ENCODE measurements around the gene AGPAT2.

DNA sequence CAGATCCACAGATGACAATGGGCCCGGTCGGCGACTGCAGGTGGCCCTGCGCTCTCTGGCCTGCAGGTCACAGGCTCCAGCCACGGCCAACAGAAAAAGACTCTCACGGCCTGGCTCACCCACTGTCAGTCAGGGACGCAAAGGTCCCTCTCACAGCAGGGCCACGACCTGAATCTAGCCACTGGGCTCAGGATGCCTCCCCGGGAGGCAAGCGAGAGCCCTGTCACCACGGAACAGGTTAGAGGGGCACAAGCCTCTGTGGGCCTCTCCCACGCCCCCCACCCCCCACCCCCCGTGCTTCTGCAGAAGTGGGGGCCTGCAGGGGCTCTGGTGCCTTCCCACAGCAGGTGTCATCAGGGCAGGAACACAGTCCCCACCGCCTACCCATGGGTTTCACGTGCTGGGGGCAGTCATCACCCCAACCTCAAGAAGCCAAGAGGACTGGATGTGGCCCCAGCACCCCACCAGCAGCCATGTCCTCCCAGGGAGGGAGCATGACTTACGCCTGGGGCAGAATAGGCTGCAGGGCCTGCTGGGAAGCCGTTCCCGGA lies 41.8 kb downstream of the AGPAT2 start:
- TF ChIP-seq, protein P1, sequence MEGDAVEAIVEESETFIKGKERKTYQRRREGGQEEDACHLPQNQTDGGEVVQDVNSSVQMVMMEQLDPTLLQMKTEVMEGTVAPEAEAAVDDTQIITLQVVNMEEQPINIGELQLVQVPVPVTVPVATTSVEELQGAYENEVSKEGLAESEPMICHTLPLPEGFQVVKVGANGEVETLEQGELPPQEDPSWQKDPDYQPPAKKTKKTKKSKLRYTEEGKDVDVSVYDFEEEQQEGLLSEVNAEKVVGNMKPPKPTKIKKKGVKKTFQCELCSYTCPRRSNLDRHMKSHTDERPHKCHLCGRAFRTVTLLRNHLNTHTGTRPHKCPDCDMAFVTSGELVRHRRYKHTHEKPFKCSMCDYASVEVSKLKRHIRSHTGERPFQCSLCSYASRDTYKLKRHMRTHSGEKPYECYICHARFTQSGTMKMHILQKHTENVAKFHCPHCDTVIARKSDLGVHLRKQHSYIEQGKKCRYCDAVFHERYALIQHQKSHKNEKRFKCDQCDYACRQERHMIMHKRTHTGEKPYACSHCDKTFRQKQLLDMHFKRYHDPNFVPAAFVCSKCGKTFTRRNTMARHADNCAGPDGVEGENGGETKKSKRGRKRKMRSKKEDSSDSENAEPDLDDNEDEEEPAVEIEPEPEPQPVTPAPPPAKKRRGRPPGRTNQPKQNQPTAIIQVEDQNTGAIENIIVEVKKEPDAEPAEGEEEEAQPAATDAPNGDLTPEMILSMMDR (IDR thresholded peaks at IDR 0.05) = no peak
- TF ChIP-seq POLR2AphosphoS5 (IDR thresholded peaks at IDR 0.05) (no peak), EP300 (IDR thresholded peaks at IDR 0.05) (no peak)

Data from gastroesophageal sphincter (tissue), 3 donors.